ENCODE measurements around the gene OGA.

The OGA gene

DNA sequence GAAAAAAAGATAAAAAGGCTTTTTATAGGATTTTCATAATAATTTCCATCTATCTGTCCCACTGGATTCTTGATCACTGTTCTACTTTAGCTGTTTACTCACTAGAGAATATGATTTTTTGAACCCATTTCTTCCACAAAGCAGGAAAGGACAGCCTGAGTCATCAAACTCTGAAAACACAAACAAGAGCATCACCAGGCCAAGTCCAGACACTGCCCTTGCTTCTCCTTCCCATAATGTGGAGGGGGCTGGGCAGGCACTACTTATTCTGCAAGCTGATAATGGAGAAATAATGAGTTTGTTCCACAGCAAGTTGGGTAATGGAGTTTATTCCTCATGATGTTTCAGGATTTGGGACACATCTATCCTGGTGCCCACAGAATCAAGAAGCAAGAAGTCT is 38.4 kb upstream of the OGA start:
- Histone ChIP-seq H3K36me3 (no peaks in the 10 kb centered on the region), H3K9me3 (no peaks in the 10 kb centered on the region), H3K4me3 (ENCODE audit: low read depth in 1 of 2, low read length in 1 of 2) (no peak overlapping the region), H3K4me1 (ENCODE audit: control insufficient read depth in 1 of 2, insufficient read depth in 1 of 2, low read depth in 1 of 2, low read length in 1 of 2) (peaks cover 10 to 11% of the 10 kb centered on the region in 2 experiments), H3K27me3 (no peaks in the 10 kb centered on the region), H3K27ac (no peak overlapping the region)
- TF ChIP-seq, protein P1, sequence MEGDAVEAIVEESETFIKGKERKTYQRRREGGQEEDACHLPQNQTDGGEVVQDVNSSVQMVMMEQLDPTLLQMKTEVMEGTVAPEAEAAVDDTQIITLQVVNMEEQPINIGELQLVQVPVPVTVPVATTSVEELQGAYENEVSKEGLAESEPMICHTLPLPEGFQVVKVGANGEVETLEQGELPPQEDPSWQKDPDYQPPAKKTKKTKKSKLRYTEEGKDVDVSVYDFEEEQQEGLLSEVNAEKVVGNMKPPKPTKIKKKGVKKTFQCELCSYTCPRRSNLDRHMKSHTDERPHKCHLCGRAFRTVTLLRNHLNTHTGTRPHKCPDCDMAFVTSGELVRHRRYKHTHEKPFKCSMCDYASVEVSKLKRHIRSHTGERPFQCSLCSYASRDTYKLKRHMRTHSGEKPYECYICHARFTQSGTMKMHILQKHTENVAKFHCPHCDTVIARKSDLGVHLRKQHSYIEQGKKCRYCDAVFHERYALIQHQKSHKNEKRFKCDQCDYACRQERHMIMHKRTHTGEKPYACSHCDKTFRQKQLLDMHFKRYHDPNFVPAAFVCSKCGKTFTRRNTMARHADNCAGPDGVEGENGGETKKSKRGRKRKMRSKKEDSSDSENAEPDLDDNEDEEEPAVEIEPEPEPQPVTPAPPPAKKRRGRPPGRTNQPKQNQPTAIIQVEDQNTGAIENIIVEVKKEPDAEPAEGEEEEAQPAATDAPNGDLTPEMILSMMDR (IDR thresholded peaks at IDR 0.05), result no peak

- no peaks in the 10 kb centered on the region for H3K9me3 ChIP-seq
- TF ChIP-seq, protein P1 (IDR thresholded peaks at IDR 0.05), result no peak
- no peak overlapping the region for H3K27ac ChIP-seq
- peaks cover 36 to 41% of the 10 kb centered on the region in 2 experiments for H3K4me1 ChIP-seq (ENCODE audit: control insufficient read depth in 1 of 2, insufficient read depth in 1 of 2, low read depth in 1 of 2, low read length in 1 of 2)
- H3K4me3 ChIP-seq (ENCODE audit: low read depth in 1 of 2, low read length in 1 of 2), result no peak overlapping the region
- no peaks in the 10 kb centered on the region for H3K36me3 ChIP-seq
- H3K27me3 ChIP-seq, result no peaks in the 10 kb centered on the region
Observed at GRCh38 chr10:101851411-101852116, 33.3 kb upstream of the OGA start.

DNA sequence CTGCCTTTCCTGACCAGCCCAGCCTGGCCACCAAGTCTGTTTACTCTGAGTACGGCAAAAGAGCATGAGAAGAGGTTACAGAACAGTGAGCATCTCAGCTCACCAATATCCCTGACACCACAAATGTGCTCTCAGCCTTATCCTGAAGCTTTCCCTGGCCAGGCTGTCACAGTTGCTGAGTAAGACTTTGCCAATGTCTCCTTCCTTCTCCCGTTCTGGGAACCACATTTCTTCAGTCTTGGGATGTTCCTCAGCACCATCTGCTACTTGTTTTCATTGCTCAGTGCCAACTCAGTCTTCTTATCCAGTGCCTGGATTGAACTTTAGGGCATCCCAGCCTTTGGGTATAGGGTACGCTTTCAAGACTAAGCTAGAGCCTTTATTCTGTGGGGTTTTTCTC is 32.5 kb upstream of the OGA start:
- TF ChIP-seq, protein P1 (IDR thresholded peaks at IDR 0.05), result no peak
- H3K27ac ChIP-seq, result no peak overlapping the region

GRCh38 chr10:101848894-101849351 is 30.7 kb upstream of the OGA start:
- TF ChIP-seq, protein P1 (IDR thresholded peaks at IDR 0.05), result no peak
- H3K4me3 ChIP-seq (ENCODE audit: low read depth in 1 of 2, low read length in 1 of 2), result peak overlapping the region; percentile 24 to 35
- no peaks in the 10 kb centered on the region for H3K9me3 ChIP-seq
- peaks cover 41 to 48% of the 10 kb centered on the region in 2 experiments for H3K4me1 ChIP-seq (ENCODE audit: control insufficient read depth in 1 of 2, insufficient read depth in 1 of 2, low read depth in 1 of 2, low read length in 1 of 2)
- H3K36me3 ChIP-seq, result no peaks in the 10 kb centered on the region
- H3K27ac ChIP-seq, result peak overlapping the region; percentile 88
- peaks cover 1% of the 10 kb centered on the region for H3K27me3 ChIP-seq

More for the DNA sequence above, 32.5 kb upstream of the OGA start:
- peaks cover 36 to 41% of the 10 kb centered on the region in 2 experiments for H3K4me1 ChIP-seq (ENCODE audit: control insufficient read depth in 1 of 2, insufficient read depth in 1 of 2, low read depth in 1 of 2, low read length in 1 of 2)
- H3K4me3 ChIP-seq (ENCODE audit: low read depth in 1 of 2, low read length in 1 of 2), result no peak overlapping the region
- H3K9me3 ChIP-seq, result no peaks in the 10 kb centered on the region
- H3K36me3 ChIP-seq, result no peaks in the 10 kb centered on the region
- H3K27me3 ChIP-seq, result no peaks in the 10 kb centered on the region

- TF ChIP-seq, protein P1 (IDR thresholded peaks at IDR 0.05), result no peak
- peaks cover 45 to 49% of the 10 kb centered on the region in 2 experiments for H3K4me1 ChIP-seq (ENCODE audit: control insufficient read depth in 1 of 2, insufficient read depth in 1 of 2, low read depth in 1 of 2, low read length in 1 of 2)
- H3K27ac ChIP-seq, result peak overlapping the region; percentile 88
- H3K36me3 ChIP-seq, result no peaks in the 10 kb centered on the region
- H3K27me3 ChIP-seq, result peaks cover 7% of the 10 kb centered on the region
- peak overlapping the region; percentile 24 to 35 for H3K4me3 ChIP-seq (ENCODE audit: low read depth in 1 of 2, low read length in 1 of 2)
- no peaks in the 10 kb centered on the region for H3K9me3 ChIP-seq
Observed at GRCh38 chr10:101848408-101848807, 30.2 kb upstream of the OGA start.

All from neutrophil (primary cell).